Measurements from ENCODE around the gene RGS6. TPM values are rescaled to one million over a fixed set of nuclear protein-coding genes. Genes with fewer than 3 reads are reported as not detected.

The RGS6 gene
- total RNA-seq, 4 donors from 2014 or later: 0.83 to 2.4 (median 1.5) TPM

DNA sequence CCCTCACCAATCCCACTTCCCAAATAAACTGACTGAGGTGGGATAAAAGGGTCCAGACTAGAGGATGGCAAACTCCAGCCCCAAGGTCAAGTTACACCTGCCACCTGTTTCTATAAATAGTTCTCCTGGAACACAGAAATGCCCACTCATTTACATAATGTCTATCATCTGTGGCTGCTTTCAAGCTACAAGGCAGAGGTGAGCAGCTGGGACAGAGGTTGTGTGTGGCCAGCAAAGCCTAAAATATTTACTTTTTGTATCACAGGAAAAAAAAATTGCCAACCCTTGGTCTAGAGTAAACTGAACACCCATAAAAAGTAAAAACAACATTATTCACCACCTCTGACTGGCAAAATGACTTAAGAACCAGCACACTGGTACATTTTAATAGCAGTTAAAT is 269.4 kb downstream of the RGS6 start:
- Histone ChIP-seq H3K9me3 (peaks cover 0 to 4% (median 0%) of the 10 kb centered on the region in 4 donors), H3K4me3 (no peak overlapping the region), H3K27ac (replicated peaks in 1 of 4) (no peak overlapping the region), H3K36me3 (no peaks in the 10 kb centered on the region), H3K27me3 (no peaks in the 10 kb centered on the region), H3K4me1 (no peaks in the 10 kb centered on the region)
- DNase-seq (ENCODE audit: extremely low spot score): no peak
- TF ChIP-seq EP300 (IDR thresholded peaks at IDR 0.05) (no peak), POLR2A (IDR thresholded peaks at IDR 0.05; ENCODE audit: low read depth) (no peak), POLR2AphosphoS5 (IDR thresholded peaks at IDR 0.05) (no peak)
- TF ChIP-seq, protein P1, sequence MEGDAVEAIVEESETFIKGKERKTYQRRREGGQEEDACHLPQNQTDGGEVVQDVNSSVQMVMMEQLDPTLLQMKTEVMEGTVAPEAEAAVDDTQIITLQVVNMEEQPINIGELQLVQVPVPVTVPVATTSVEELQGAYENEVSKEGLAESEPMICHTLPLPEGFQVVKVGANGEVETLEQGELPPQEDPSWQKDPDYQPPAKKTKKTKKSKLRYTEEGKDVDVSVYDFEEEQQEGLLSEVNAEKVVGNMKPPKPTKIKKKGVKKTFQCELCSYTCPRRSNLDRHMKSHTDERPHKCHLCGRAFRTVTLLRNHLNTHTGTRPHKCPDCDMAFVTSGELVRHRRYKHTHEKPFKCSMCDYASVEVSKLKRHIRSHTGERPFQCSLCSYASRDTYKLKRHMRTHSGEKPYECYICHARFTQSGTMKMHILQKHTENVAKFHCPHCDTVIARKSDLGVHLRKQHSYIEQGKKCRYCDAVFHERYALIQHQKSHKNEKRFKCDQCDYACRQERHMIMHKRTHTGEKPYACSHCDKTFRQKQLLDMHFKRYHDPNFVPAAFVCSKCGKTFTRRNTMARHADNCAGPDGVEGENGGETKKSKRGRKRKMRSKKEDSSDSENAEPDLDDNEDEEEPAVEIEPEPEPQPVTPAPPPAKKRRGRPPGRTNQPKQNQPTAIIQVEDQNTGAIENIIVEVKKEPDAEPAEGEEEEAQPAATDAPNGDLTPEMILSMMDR (IDR thresholded peaks at IDR 0.05): no peak
- intact Hi-C loops (cut with DNase I): no loop called here

DNA sequence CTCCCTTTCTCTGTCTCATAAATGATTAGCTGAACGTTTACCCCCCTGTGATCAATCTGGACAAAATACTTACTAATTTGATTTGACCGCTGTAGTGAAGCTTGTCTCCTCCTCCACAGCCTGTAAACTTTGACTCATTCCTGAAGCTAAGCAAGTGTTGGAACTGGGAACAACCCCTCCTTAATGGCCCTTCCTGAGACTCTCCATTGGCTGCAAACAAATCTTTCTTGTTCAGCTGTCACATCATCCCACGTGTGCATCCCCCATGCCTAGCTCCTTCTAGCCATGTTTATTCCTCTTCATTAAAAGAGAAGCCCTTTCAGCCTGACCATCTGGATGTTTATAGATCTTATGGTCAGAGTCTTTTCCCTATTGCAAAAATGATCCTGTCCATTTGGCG is 281.2 kb downstream of the RGS6 start:
- Histone ChIP-seq H3K27me3 (no peaks in the 10 kb centered on the region), H3K27ac (replicated peaks in 1 of 4) (no peak overlapping the region), H3K4me1 (no peaks in the 10 kb centered on the region), H3K36me3 (no peaks in the 10 kb centered on the region), H3K9me3 (no peaks in the 10 kb centered on the region), H3K4me3 (no peak overlapping the region)
- TF ChIP-seq, protein P1 (IDR thresholded peaks at IDR 0.05): no peak
- TF ChIP-seq POLR2AphosphoS5 (IDR thresholded peaks at IDR 0.05) (no peak), POLR2A (IDR thresholded peaks at IDR 0.05; ENCODE audit: low read depth) (no peak), EP300 (IDR thresholded peaks at IDR 0.05) (no peak)
- intact Hi-C loops (cut with DNase I): no loop called here
- 79% methylated on average over 4 of the region's 4 CpGs for WGBS
- no peak for DNase-seq (ENCODE audit: extremely low spot score)

DNA sequence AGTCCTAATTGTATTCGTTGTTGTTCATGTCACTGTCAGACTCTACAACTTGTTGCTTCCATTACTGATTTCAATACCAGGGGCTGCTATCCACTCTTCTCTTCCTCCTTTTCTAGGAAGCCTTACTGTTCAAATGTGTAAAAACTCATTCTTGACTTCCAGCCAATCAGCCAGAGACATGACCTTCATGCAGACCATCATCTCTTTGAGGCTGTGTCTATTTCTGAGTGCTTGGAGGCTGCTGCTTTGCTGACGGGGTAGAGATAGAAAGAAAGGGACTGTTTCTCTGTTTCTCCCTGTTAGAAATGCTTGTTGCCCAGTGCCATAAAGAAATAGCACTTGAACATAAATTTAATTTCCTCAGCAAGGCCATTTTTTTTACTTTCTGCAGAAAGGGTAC is 282.9 kb downstream of the RGS6 start:
- H3K9me3 ChIP-seq: no peaks in the 10 kb centered on the region
- DNase-seq (ENCODE audit: extremely low spot score): no peak
- TF ChIP-seq EP300 (IDR thresholded peaks at IDR 0.05) (no peak), POLR2AphosphoS5 (IDR thresholded peaks at IDR 0.05) (no peak), POLR2A (IDR thresholded peaks at IDR 0.05; ENCODE audit: low read depth) (no peak)
- TF ChIP-seq, protein P1 (IDR thresholded peaks at IDR 0.05): no peak
- no peak overlapping the region for H3K27ac ChIP-seq (replicated peaks in 1 of 4)
- no peak overlapping the region for H3K4me3 ChIP-seq
- no peaks in the 10 kb centered on the region for H3K27me3 ChIP-seq
- intact Hi-C loops (cut with DNase I): no loop called here
- WGBS: 86% methylated on average over 2 of the region's 2 CpGs
- H3K36me3 ChIP-seq: no peaks in the 10 kb centered on the region
- H3K4me1 ChIP-seq: no peaks in the 10 kb centered on the region

DNA sequence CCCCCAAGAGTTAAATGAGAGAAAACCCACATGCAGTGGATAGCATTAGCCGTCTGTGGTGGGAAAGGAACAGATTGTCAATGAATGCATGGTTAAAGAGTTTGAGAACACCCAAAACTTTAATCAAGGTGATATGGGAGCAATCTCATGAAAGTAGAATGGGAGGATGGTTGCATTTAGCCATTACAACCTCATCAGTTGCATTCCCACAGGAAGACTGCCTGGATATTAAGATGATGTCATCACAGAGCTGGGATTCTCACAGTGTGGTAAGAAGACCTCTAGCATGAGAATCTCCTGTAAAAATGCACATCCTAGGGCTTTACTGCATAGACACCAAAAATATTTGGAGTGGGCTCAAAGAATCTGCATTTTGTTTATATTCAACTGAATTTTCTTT is 284.9 kb downstream of the RGS6 start:
- no peak overlapping the region for H3K27ac ChIP-seq (replicated peaks in 1 of 4)
- WGBS: 83% methylated on average over 1 of the region's 1 CpG
- no peaks in the 10 kb centered on the region for H3K36me3 ChIP-seq
- DNase-seq (ENCODE audit: extremely low spot score): no peak
- H3K4me1 ChIP-seq: no peaks in the 10 kb centered on the region
- TF ChIP-seq POLR2AphosphoS5 (IDR thresholded peaks at IDR 0.05) (no peak), POLR2A (IDR thresholded peaks at IDR 0.05; ENCODE audit: low read depth) (no peak), EP300 (IDR thresholded peaks at IDR 0.05) (no peak)
- TF ChIP-seq, protein P1 (IDR thresholded peaks at IDR 0.05): no peak
- intact Hi-C loops (cut with DNase I): no loop called here
- peaks cover 0 to 5% (median 0%) of the 10 kb centered on the region in 4 donors for H3K9me3 ChIP-seq
- H3K27me3 ChIP-seq: no peaks in the 10 kb centered on the region
- no peak overlapping the region for H3K4me3 ChIP-seq

- DNase-seq (ENCODE audit: extremely low spot score): no peak
- 67% methylated on average over 1 of the region's 1 CpG for WGBS
- Histone ChIP-seq H3K27ac (replicated peaks in 1 of 4) (no peak overlapping the region), H3K4me1 (no peaks in the 10 kb centered on the region), H3K9me3 (peaks cover 0 to 5% (median 0%) of the 10 kb centered on the region in 4 donors), H3K4me3 (no peak overlapping the region), H3K27me3 (no peaks in the 10 kb centered on the region), H3K36me3 (no peaks in the 10 kb centered on the region)
- intact Hi-C loops (cut with DNase I): no loop called here
- TF ChIP-seq POLR2AphosphoS5 (IDR thresholded peaks at IDR 0.05) (no peak), EP300 (IDR thresholded peaks at IDR 0.05) (no peak), POLR2A (IDR thresholded peaks at IDR 0.05; ENCODE audit: low read depth) (no peak)
- TF ChIP-seq, protein P1 (IDR thresholded peaks at IDR 0.05): no peak
These were observed 289.8 kb downstream of the RGS6 start for GRCh38 chr14:72222046-72222445.
